ENCODE data around the gene TIMELESS. TPM values are rescaled to one million over a fixed set of nuclear protein-coding genes. Genes with fewer than 3 reads are reported as not detected.
"Not testable (repeated sequence)": the region's sequence is repeated elsewhere in the genome, so short reads cannot be mapped to it uniquely, and the experiment has no call there.

TIMELESS gene
- total RNA-seq, 1 donor from 2014 or later = 16.2 TPM

DNA sequence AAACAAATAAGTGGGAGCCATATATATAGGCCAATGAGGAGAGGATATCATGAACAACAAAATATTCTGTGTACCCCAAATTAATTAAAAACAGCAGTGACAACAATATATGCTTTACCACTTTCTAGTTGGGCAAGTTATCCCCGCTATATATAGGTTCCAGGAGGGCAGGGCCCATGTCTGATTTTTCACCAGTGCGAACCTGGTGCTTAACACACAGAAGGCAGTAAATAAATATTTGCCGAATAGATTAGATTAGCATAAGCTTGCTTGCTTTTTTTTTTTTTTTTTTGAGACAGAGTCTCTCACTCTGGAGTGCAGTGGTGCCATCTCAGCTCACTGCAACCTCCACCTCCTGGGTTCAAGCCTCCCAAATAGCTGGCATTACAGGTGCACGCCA, 8.6 kb upstream of the TIMELESS start:
- no peak overlapping the region for H3K4me3 Mint-ChIP-seq (ENCODE audit: unreplicated experiment)
- DNase-seq (ENCODE audit: extremely low spot score, unreplicated experiment) = no peak

DNA sequence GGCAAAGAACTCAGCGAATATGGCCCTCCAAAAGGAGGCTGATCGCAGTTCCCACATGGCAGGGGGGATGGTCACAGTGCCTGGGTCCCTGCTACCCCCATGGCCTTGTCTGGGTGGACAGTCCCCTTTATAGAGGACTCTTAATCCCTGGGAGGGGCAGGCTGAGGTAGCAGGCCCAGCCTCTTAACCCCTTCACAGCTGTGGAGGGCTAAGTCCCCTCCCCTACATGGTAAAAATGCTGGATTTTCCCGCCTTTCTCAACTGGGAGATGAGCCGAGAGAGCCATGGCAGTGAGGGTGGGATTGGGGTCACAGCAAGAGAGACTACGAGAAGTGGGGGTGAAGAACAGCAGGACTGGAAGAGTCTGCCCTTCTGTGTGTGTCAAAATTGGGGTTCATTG, 5.3 kb upstream of the TIMELESS start, which contains the start of gene MIP:
MIP (minus strand) TSS at position 101 of the 400 bp plus-strand sequence; CDS start at position 57, 44 bp downstream.
- H3K36me3 Mint-ChIP-seq (ENCODE audit: unreplicated experiment) = no peaks in the 10 kb centered on the region
- H3K4me3 Mint-ChIP-seq (ENCODE audit: unreplicated experiment) = no peak within 1 kb of the TSS
- TF ChIP-seq, protein P1, sequence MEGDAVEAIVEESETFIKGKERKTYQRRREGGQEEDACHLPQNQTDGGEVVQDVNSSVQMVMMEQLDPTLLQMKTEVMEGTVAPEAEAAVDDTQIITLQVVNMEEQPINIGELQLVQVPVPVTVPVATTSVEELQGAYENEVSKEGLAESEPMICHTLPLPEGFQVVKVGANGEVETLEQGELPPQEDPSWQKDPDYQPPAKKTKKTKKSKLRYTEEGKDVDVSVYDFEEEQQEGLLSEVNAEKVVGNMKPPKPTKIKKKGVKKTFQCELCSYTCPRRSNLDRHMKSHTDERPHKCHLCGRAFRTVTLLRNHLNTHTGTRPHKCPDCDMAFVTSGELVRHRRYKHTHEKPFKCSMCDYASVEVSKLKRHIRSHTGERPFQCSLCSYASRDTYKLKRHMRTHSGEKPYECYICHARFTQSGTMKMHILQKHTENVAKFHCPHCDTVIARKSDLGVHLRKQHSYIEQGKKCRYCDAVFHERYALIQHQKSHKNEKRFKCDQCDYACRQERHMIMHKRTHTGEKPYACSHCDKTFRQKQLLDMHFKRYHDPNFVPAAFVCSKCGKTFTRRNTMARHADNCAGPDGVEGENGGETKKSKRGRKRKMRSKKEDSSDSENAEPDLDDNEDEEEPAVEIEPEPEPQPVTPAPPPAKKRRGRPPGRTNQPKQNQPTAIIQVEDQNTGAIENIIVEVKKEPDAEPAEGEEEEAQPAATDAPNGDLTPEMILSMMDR (IDR thresholded peaks at IDR 0.05) = no peak
- peaks cover 5% of the 10 kb centered on the region for H3K4me1 Mint-ChIP-seq (ENCODE audit: unreplicated experiment)
- no peaks in the 10 kb centered on the region for H3K9me3 Mint-ChIP-seq (ENCODE audit: unreplicated experiment)
- no peak within 1 kb of the TSS for H3K27ac Mint-ChIP-seq (ENCODE audit: unreplicated experiment)
- DNase-seq (ENCODE audit: extremely low spot score, unreplicated experiment) = no peak
- peaks cover 7% of the 10 kb centered on the region for H3K27me3 Mint-ChIP-seq (ENCODE audit: unreplicated experiment)

More for the DNA sequence above, 8.6 kb upstream of the TIMELESS start:
- H3K36me3 Mint-ChIP-seq (ENCODE audit: unreplicated experiment) = no peaks in the 10 kb centered on the region
- no peaks in the 10 kb centered on the region for H3K9me3 Mint-ChIP-seq (ENCODE audit: unreplicated experiment)
- TF ChIP-seq, protein P1 (IDR thresholded peaks at IDR 0.05) = no peak
- H3K27ac Mint-ChIP-seq (ENCODE audit: unreplicated experiment) = no peak overlapping the region
- no peaks in the 10 kb centered on the region for H3K4me1 Mint-ChIP-seq (ENCODE audit: unreplicated experiment)
- H3K27me3 Mint-ChIP-seq (ENCODE audit: unreplicated experiment) = peaks cover 7% of the 10 kb centered on the region

DNA sequence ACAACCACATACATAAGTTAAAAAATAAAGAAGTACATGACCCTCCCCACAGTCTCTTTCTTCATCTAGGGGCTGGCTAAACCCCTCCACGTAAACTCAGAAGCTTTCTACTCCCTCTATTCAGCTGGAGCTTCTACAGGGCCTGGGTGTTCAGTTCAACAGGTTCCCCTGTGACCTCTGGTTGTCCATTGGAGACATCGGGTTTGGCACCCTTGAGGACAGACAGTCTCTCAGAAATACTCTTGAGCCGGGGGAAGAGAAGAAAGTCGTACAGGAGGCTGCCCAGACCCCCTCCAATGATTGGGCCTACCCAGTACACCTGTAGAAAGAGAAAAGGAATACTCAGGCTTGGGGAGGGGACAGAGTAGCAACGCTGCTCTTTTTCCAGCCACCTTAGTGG, 1.9 kb upstream of the TIMELESS start:
- Mint-ChIP-seq H3K4me3 (ENCODE audit: unreplicated experiment) (no peak overlapping the region), H3K9me3 (ENCODE audit: unreplicated experiment) (no peaks in the 10 kb centered on the region), H3K27me3 (ENCODE audit: unreplicated experiment) (peaks cover 7% of the 10 kb centered on the region), H3K27ac (ENCODE audit: unreplicated experiment) (no peak overlapping the region), H3K36me3 (ENCODE audit: unreplicated experiment) (no peaks in the 10 kb centered on the region), H3K4me1 (ENCODE audit: unreplicated experiment) (peaks cover 18% of the 10 kb centered on the region)
- TF ChIP-seq, protein P1 (IDR thresholded peaks at IDR 0.05) = no peak
- no peak for DNase-seq (ENCODE audit: extremely low spot score, unreplicated experiment)

DNA sequence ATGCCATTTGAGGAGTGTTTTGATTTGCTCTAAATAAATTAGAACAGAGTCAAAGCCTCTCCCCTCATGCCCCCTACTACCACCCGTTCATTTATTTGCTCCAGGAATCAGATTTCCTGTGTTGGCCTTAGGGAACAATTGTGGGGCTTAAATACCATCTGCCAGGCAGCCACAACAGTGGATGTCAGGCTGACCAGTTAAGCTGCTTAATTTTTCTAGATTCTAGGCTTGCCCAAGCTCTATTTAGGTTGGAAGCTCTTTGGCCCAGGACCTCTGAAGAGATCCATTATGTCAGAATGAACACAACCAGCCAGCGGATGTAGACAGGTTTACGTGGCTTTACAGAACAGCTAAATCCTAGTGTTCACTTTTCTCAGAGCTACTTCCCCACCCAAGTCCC, 1.0 kb upstream of the TIMELESS start:
- no peaks in the 10 kb centered on the region for H3K9me3 Mint-ChIP-seq (ENCODE audit: unreplicated experiment)
- H3K4me3 Mint-ChIP-seq (ENCODE audit: unreplicated experiment) = no peak overlapping the region
- H3K27ac Mint-ChIP-seq (ENCODE audit: unreplicated experiment) = peak overlapping the region; percentile 98

DNA sequence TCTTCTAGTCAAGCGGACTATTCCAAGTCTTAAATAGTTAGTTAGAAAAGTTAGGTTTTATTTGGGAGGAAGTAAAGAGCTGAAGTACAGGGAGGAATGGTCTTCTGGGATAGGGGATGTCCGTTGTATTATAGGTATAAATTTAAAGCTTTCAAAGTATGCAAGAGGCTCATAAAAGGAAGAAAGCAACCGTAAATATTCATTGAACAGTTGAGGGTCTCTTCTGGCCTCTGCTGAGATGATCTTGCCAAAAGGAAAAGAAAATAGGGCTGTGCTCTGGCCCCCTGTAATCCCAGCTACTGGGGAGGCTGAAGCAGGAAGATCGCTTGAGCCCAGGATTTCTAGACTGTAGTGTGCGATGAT, 377 bp upstream of the TIMELESS start:
- peak overlapping the region; percentile 98 for H3K27ac Mint-ChIP-seq (ENCODE audit: unreplicated experiment)
- H3K36me3 Mint-ChIP-seq (ENCODE audit: unreplicated experiment) = no peaks in the 10 kb centered on the region
- no peak for DNase-seq (ENCODE audit: extremely low spot score, unreplicated experiment)
- H3K4me3 Mint-ChIP-seq (ENCODE audit: unreplicated experiment) = peak overlapping the region; percentile 93
- H3K27me3 Mint-ChIP-seq (ENCODE audit: unreplicated experiment) = peaks cover 7% of the 10 kb centered on the region
- H3K4me1 Mint-ChIP-seq (ENCODE audit: unreplicated experiment) = peaks cover 18% of the 10 kb centered on the region
- no peaks in the 10 kb centered on the region for H3K9me3 Mint-ChIP-seq (ENCODE audit: unreplicated experiment)
- TF ChIP-seq, protein P1 (IDR thresholded peaks at IDR 0.05) = no peak

More for the DNA sequence above, 1.0 kb upstream of the TIMELESS start:
- peaks cover 18% of the 10 kb centered on the region for H3K4me1 Mint-ChIP-seq (ENCODE audit: unreplicated experiment)
- TF ChIP-seq, protein P1 (IDR thresholded peaks at IDR 0.05) = no peak
- H3K27me3 Mint-ChIP-seq (ENCODE audit: unreplicated experiment) = peaks cover 7% of the 10 kb centered on the region
- no peak for DNase-seq (ENCODE audit: extremely low spot score, unreplicated experiment)
- no peaks in the 10 kb centered on the region for H3K36me3 Mint-ChIP-seq (ENCODE audit: unreplicated experiment)

DNA sequence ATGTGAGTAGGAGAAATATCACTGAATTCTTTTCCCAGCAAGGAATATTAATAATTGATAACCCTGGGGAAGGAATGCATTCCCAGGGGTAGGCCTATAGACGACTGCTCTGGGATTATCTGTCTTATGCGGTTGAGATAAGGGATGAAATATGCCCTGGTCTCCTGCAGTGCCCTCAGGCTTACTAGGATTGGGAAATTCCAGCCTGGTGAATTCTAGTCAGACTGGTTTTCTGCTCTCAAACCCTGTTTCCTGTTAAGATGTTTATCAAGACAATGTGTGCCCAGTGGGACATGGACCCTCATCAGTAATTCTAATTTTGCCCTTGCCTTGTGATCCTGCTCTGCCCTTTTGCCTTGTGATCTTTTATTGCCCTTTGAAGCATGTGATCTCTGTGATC, 6.0 kb downstream of the TIMELESS start:
- not testable (repeated sequence) for H3K36me3 Mint-ChIP-seq (ENCODE audit: unreplicated experiment); H3K9me3 Mint-ChIP-seq (ENCODE audit: unreplicated experiment); H3K4me1 Mint-ChIP-seq (ENCODE audit: unreplicated experiment); DNase-seq (ENCODE audit: extremely low spot score, unreplicated experiment); H3K27ac Mint-ChIP-seq (ENCODE audit: unreplicated experiment); H3K27me3 Mint-ChIP-seq (ENCODE audit: unreplicated experiment); H3K4me3 Mint-ChIP-seq (ENCODE audit: unreplicated experiment)

Measured in osteocyte (in vitro differentiated cells).